T-helper 17 cell (primary cell): ENCODE results near the gene TMEM123. TPM values are rescaled to one million over a fixed set of nuclear protein-coding genes. Genes with fewer than 3 reads are reported as not detected.
"Not testable (repeated sequence)": the region's sequence is repeated elsewhere in the genome, so short reads cannot be mapped to it uniquely, and the experiment has no call there.

Experiments used
- ATAC-seq: fragments of 150-1000 bp; cut with Tn5 transposase; 2 replicates; pipeline ENCODE4 v1.10.0; 2021; ENCODE audit warnings: mild to moderate bottlenecking, moderate library complexity
- DNase-seq, 3 donors: peaks; one replicate each; pipeline versions ENCODE4 v3.0.0 to v3.0.0-alpha.2; 2020 to 2021
- H3K9me3 ChIP-seq: one replicate; pipeline ENCODE4 v1.7.0; 2013; ENCODE audit warnings: low read length, mild to moderate bottlenecking; ENCODE audit not compliant: control insufficient read depth, poor library complexity, severe bottlenecking
- H3K27ac Mint-ChIP-seq: one replicate; pipeline ENCODE4 v1.8.0; 2022; ENCODE audit warnings: mild to moderate bottlenecking, moderate library complexity, mixed read lengths
- H3K27me3 Mint-ChIP-seq: one replicate; pipeline ENCODE4 v1.8.0; 2022; ENCODE audit warnings: mixed read lengths
- H3K36me3 Mint-ChIP-seq: one replicate; pipeline ENCODE4 v1.8.0; 2022; ENCODE audit warnings: low read depth, mixed read lengths
- H3K4me1 Mint-ChIP-seq: one replicate; pipeline ENCODE4 v1.8.0; 2022; ENCODE audit warnings: mild to moderate bottlenecking, mixed read lengths
- H3K4me3 Mint-ChIP-seq: one replicate; pipeline ENCODE4 v1.8.0; 2022; ENCODE audit warnings: mild to moderate bottlenecking, moderate library complexity, mixed read lengths
- total RNA-seq, 4 donors: library from RNA in 2 of 4; stranded (reverse) in 2 of 4; gene quantifications; one replicate each; pipeline ENCODE4 v1.2.3 and lab custom pipeline; 2022 to 2026

TMEM123 gene
- total RNA-seq, 2 donors from 2014 or later, result 372 to 400 TPM

- DNase-seq (no peak), ATAC-seq (no peak)
- no peaks in the 10 kb centered on the region for H3K27me3 Mint-ChIP-seq
- no peak overlapping the region for H3K4me3 Mint-ChIP-seq
- no peaks in the 10 kb centered on the region for H3K9me3 ChIP-seq
- H3K4me1 Mint-ChIP-seq, result peaks cover 23% of the 10 kb centered on the region
- no peak overlapping the region for H3K27ac Mint-ChIP-seq
- H3K36me3 Mint-ChIP-seq, result no peaks in the 10 kb centered on the region
These were observed 65.4 kb downstream of the TMEM123 start for GRCh38 chr11:102387043-102387781.

DNA sequence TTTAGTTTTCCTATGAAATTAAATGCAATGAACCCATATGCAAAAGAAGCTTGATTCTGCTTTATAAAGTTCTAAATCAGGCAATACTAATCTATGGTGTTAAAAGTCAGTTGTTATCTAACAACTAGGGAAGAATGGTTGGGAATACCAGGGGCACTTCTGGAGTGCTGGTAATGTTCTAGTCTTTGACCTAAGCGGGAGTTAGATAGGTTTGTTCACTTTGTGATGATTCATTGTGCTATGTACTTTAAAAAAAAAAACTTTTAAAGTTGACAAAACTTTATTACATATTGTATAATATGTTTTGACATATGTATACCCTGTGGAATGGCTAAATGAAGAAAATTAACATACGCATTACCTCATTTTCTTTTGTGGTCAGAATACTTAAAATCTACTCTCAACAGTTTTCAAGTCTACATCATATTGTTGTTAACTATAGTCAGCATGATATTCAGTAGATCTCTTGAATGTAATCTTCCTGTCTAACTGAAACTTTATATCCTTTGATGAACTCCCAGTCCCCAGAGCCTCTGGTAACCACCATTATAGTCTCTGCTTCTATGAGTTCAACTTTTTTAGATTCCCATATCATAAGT is 66.3 kb downstream of the TMEM123 start:
- Mint-ChIP-seq H3K4me3 (no peak overlapping the region), H3K36me3 (no peaks in the 10 kb centered on the region), H3K4me1 (peaks cover 23% of the 10 kb centered on the region), H3K27me3 (no peaks in the 10 kb centered on the region), H3K27ac (no peak overlapping the region)
- DNase-seq (no peak), ATAC-seq (no peak)
- H3K9me3 ChIP-seq, result no peaks in the 10 kb centered on the region

DNA sequence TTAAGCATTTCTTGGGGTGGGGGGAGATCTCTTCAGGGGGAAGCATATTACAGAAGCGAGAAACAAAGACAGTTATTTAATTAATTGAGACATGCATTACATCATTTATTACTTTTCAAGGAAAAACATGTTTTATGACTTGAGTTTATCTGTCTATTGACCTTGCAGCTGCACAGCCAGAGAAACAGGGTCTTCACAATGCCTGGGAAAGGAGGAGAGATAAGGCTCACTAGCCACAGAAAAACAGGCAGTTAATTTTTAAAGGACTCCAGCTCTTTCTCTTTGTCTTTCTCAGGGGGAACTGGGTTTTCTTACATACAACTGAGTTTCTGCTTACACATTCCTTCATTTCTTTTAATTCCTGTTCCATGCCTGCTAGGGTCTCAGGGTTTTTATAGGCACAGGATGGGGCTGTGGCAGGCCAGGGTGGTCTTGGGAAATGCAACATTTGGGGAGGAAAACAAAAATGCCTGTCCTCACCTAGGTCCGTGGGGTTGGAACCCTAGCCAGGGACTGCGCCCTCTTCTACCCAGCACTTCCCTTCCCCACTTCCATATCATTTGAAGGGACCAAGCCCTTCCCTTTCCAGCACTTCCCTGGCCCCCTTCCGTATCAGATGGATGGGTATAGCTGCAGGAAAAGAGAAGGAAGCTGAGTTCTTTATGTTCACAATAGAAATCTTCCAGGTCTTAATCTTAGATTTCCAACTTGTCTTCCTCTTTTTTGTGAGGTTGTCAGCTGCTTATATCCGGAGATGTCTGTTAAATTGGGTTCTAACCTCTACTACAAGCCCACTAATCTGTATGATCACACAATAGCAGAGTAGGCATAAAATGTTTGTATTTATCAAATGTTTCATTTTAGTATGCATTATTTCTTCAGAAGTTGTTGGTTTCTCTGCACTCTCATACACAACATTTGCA is 67.2 kb downstream of the TMEM123 start:
- no peak overlapping the region for H3K4me3 Mint-ChIP-seq
- peaks cover 2% of the 10 kb centered on the region for H3K36me3 Mint-ChIP-seq
- peak overlapping the region; percentile 45 for H3K27ac Mint-ChIP-seq
- no peaks in the 10 kb centered on the region for H3K27me3 Mint-ChIP-seq
- ATAC-seq (no peak), DNase-seq (no peak)
- H3K9me3 ChIP-seq, result no peaks in the 10 kb centered on the region
- peaks cover 21% of the 10 kb centered on the region for H3K4me1 Mint-ChIP-seq

DNA sequence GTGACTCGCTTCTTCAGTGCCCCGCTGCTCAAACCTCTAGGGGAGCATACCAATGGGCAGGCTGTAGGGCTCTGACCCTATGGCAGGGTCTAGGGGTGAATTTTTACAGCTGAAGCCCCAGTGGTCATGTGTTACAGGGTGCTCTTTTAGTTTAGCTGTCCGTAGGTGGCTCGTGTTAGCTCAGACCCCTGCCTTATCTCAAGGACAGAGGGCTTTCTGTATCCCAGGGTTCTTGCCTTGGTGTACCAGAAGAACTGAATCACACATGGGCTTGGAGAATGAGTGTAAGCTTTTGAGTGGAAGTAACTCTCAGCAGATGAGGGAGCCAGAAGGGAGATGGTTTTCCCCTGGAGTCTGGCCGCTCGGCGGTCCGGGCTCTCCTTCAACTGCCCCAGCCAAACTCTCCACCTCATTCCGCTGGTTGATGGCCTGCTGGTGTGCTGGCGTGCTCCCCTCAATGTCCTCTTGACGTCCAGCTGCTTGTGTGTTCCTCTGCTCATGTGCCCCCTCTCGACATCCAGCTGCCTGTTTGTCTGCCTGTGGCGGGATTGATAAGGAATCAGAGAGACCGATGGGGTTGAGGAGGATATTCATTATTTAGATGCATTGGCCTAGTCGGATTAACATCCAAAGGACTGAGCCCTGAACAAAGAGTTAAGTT is 68.0 kb downstream of the TMEM123 start:
- Mint-ChIP-seq H3K27ac (peak overlapping the region; percentile 67), H3K36me3 (peaks cover 2% of the 10 kb centered on the region), H3K4me1 (peaks cover 20% of the 10 kb centered on the region), H3K4me3 (no peak overlapping the region), H3K27me3 (no peaks in the 10 kb centered on the region)
- ATAC-seq (no peak), DNase-seq (no peak)
- H3K9me3 ChIP-seq, result no peaks in the 10 kb centered on the region

- H3K36me3 Mint-ChIP-seq, result peaks cover 4% of the 10 kb centered on the region
These were observed 68.7 kb downstream of the TMEM123 start for GRCh38 chr11:102383839-102384238.

GRCh38 chr11:102382384-102382783 is 70.2 kb downstream of the TMEM123 start:
- H3K27me3 Mint-ChIP-seq, result no peaks in the 10 kb centered on the region
- peak overlapping the region; percentile 67 for H3K27ac Mint-ChIP-seq
- H3K9me3 ChIP-seq, result no peaks in the 10 kb centered on the region
- no peak for DNase-seq
- no peak overlapping the region for H3K4me3 Mint-ChIP-seq
- peaks cover 17% of the 10 kb centered on the region for H3K4me1 Mint-ChIP-seq
- no peak for ATAC-seq
- peaks cover 4% of the 10 kb centered on the region for H3K36me3 Mint-ChIP-seq

More at GRCh38 chr11:102383839-102384238, 68.7 kb downstream of the TMEM123 start:
- no peaks in the 10 kb centered on the region for H3K27me3 Mint-ChIP-seq
- peak overlapping the region; percentile 67 for H3K27ac Mint-ChIP-seq
- H3K9me3 ChIP-seq, result no peaks in the 10 kb centered on the region
- ATAC-seq (no peak), DNase-seq (no peak)
- H3K4me1 Mint-ChIP-seq, result peaks cover 20% of the 10 kb centered on the region
- no peak overlapping the region for H3K4me3 Mint-ChIP-seq

- H3K36me3 Mint-ChIP-seq, result peaks cover 9% of the 10 kb centered on the region
- peak overlapping the region; percentile 54 for H3K27ac Mint-ChIP-seq
These were observed 73.7 kb downstream of the TMEM123 start for GRCh38 chr11:102378818-102379217.

DNA sequence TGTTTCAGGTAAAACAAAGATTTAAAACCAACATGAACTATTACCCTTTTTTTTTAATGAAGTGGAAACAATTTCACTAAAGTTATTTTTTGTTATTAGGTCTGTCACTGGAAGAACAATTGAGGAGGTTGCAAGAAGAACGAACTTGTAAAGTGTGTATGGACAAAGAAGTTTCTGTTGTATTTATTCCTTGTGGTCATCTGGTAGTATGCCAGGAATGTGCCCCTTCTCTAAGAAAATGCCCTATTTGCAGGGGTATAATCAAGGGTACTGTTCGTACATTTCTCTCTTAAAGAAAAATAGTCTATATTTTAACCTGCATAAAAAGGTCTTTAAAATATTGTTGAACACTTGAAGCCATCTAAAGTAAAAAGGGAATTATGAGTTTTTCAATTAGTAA is 74.7 kb downstream of the TMEM123 start:
- Mint-ChIP-seq H3K4me1 (peaks cover 17% of the 10 kb centered on the region), H3K27ac (no peak overlapping the region), H3K36me3 (peaks cover 9% of the 10 kb centered on the region), H3K27me3 (no peaks in the 10 kb centered on the region), H3K4me3 (no peak overlapping the region)
- DNase-seq, result no peak
- no peaks in the 10 kb centered on the region for H3K9me3 ChIP-seq
- no peak for ATAC-seq

More at GRCh38 chr11:102378818-102379217, 73.7 kb downstream of the TMEM123 start:
- DNase-seq (no peak), ATAC-seq (no peak)
- peaks cover 21% of the 10 kb centered on the region for H3K4me1 Mint-ChIP-seq
- no peak overlapping the region for H3K4me3 Mint-ChIP-seq
- no peaks in the 10 kb centered on the region for H3K9me3 ChIP-seq
- H3K27me3 Mint-ChIP-seq, result no peaks in the 10 kb centered on the region

DNA sequence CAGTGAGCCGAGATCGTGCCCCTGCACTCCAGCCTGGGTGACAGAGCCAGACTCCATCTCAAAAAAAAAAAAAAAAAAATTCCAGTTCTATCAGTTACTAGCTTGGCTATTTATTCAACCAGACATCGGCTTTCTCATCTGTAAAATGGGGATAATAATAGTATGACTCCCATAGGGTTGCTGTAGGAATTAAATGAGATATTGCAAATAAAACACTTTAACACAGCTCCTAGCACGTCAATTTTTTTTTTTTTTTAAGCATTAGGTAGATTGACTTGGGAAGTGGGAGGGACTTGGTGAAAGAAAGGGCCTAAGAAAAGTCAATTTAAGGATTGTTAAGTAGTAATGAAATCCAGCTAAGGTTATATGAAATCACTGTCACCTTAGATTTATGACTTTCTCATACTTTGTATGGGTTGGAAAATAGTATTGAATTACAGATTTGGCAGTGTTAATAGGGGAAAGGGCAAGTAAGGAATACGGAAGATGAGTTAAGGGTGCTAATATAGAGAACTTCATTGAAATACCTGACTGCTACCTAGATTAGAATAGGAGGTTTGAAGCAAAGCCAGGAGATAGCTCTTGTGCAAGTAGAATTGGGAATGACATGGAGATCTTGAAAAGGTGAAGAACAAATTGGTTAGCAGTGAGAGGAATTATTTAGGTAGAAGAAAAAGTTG is 76.7 kb downstream of the TMEM123 start:
- no peak for ATAC-seq
- Mint-ChIP-seq H3K27me3 (no peaks in the 10 kb centered on the region), H3K4me3 (no peak overlapping the region), H3K27ac (peak overlapping the region; percentile 53), H3K36me3 (peaks cover 9% of the 10 kb centered on the region), H3K4me1 (peaks cover 19% of the 10 kb centered on the region)
- H3K9me3 ChIP-seq, result no peaks in the 10 kb centered on the region
- DNase-seq, result no peak

DNA sequence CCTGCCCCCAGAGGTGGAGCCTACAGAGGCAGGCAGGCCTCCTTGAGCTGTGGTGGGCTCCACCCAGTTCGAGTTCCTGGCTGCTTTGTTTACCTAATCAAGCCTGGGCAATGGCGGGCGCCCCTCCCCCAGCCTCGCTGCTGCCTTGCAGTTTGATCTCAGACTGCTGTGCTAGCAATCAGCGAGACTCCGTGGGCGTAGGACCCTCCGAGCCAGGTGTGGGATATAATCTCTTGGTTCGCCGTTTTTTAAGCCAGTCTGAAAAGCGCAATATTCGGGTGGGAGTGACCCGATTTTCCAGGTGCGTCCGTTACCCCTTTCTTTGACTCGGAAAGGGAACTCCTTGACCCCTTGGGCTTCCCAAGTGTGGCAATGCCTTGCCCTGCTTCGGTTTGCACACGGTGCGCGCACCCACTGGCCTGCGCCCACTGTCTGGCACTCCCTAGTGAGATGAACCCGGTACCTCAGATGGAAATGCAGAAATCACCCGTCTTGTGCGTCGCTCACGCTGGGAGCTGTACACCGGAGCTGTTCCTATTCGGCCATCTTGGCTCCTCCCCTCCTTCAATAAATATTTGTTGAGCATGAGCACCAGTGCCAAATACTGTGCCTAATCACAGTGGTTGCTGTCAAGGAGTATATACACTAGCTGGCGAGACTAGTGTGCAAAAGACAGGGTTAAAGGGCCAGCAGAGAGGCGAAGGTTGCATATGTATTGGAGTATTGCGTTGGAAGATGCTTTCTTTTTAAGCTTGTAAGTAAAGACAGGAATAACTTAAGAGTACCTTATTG is 77.7 kb downstream of the TMEM123 start:
- peak overlapping the region; percentile 53 for H3K27ac Mint-ChIP-seq
- not testable (repeated sequence) for H3K36me3 Mint-ChIP-seq, ATAC-seq, H3K27me3 Mint-ChIP-seq, DNase-seq, H3K9me3 ChIP-seq
- peaks cover 18% of the 10 kb centered on the region for H3K4me1 Mint-ChIP-seq
- H3K4me3 Mint-ChIP-seq, result peak overlapping the region; percentile 15

DNA sequence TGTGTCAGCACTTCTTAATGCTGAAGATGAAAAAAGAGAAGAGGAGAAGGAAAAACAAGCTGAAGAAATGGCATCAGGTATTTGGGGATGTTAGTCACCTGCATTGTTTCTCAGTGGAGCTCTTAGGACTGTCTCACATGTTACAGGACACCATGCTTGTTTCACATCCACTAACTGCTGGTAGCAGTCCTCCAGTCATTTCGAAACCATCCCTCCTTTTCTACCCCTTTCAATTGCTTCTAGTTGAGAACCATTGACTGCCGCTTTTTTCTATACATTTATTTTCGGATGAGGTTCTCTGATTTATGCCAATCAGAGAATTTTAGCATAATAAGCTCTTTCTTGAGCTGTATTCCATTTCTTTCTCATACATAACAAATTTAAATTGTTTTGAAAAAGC is 84.1 kb downstream of the TMEM123 start:
- Mint-ChIP-seq H3K27me3 (no peaks in the 10 kb centered on the region), H3K4me3 (no peak overlapping the region), H3K36me3 (peaks cover 21% of the 10 kb centered on the region), H3K4me1 (peaks cover 31% of the 10 kb centered on the region), H3K27ac (peak overlapping the region; percentile 86)
- ATAC-seq, result no peak
- no peak for DNase-seq
- no peaks in the 10 kb centered on the region for H3K9me3 ChIP-seq

DNA sequence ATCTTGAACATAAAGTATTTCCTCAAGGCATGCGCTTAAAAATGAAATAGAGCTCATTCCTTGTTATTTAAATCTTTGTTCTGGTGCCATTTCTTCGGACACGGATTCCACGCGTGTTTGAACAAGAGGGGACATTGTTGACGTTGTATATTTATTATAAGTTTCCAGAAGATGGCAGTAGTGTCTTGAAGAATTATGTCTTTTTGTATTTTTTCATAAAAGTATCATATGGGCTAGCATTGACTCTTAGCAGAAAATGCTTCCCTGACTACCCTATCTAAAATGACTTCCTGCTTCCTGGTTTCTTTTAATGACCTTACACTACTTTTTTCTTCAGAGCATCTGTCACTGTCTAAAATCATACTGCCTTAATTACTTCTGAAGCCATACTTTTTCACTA is 85.2 kb downstream of the TMEM123 start:
- H3K4me1 Mint-ChIP-seq, result peaks cover 31% of the 10 kb centered on the region
- no peaks in the 10 kb centered on the region for H3K9me3 ChIP-seq
- no peak for DNase-seq
- H3K27me3 Mint-ChIP-seq, result no peaks in the 10 kb centered on the region
- peaks cover 21% of the 10 kb centered on the region for H3K36me3 Mint-ChIP-seq
- ATAC-seq, result peak; percentile 77
- peak overlapping the region; percentile 86 for H3K27ac Mint-ChIP-seq
- peak overlapping the region; percentile 5 for H3K4me3 Mint-ChIP-seq
